BJ (cell line): Measurements from ENCODE around the gene GADD45A. TPM values are rescaled to one million over a fixed set of nuclear protein-coding genes. Genes with fewer than 3 reads are reported as not detected.

Experiments used
- CTCF ChIA-PET: fragments of 350-600 bp; formaldehyde crosslinking; extraction: SDS; loops from one replicate; lab custom pipeline; 2021; ENCODE audit warnings: antibody characterized with exemption, inconsistent platforms; lab: Yijun Ruan, JAX
- POLR2A ChIA-PET: fragments of 300-600 bp; sonication (Branson Sonifier 250); formaldehyde crosslinking; extraction: SDS; loops from one replicate; lab custom pipeline; 2021; ENCODE audit warnings: antibody characterized with exemption; lab: Charles Lee
- DNase-seq: peaks from one replicate; pipeline ENCODE4 v3.0.0-alpha.2; 2011; ENCODE audit warnings: low read depth
- H3K27me3 ChIP-seq: 2 replicates; pipeline ENCODE4 v1.6.0; 2011; ENCODE audit warnings: low read length; ENCODE audit not compliant: control insufficient read depth, insufficient read depth
- H3K36me3 ChIP-seq: 2 replicates; pipeline ENCODE4 v1.5.1; 2011; ENCODE audit warnings: low read length; ENCODE audit not compliant: control insufficient read depth, insufficient read depth
- H3K4me3 ChIP-seq: 2 replicates; pipeline ENCODE4 v1.5.1; 2011; ENCODE audit warnings: low read depth, mild to moderate bottlenecking, control low read depth, low read length
- CTCF ChIP-seq: IDR thresholded peaks from 2 replicates; pipeline ENCODE4 v1.5.1; 2011; ENCODE audit warnings: low read depth, mild to moderate bottlenecking, control low read depth, inconsistent platforms, low read length, moderate library complexity; ENCODE audit not compliant: insufficient read depth
- polyA plus RNA-seq: library from polyadenylated mRNA; depleted of rRNA; stranded (reverse); fragments of >200 nt; gene quantifications from 2 replicates; pipeline ENCODE4 v1.2.3, GENCODE V29; 2011

Gene GADD45A
- polyA plus RNA-seq, 1 experiment = 32.1 TPM

GRCh38 chr1:67675800-67676199 lies 9.2 kb upstream of the GADD45A start:
- ChIA-PET CTCF (interaction anchor here (1.1 to 3.6 kb wide), 3 partner anchors 12 to 141 kb away, joined by 4 to 18 read pairs (median 10); no protein-coding TSS in a partner anchor), POLR2A (interaction anchor here (0.6 kb wide), 1 partner anchor 57 kb away, joined by 3 read pairs; no protein-coding TSS in a partner anchor)
- TF ChIP-seq CTCF = no peak
- no peak overlapping the region for H3K4me3 ChIP-seq
- DNase-seq = no peak
- no peaks in the 10 kb centered on the region for H3K36me3 ChIP-seq
- H3K27me3 ChIP-seq = no peaks in the 10 kb centered on the region

GRCh38 chr1:67676287-67676686 lies 8.7 kb upstream of the GADD45A start:
- DNase-seq = no peak
- H3K36me3 ChIP-seq = no peaks in the 10 kb centered on the region
- no peaks in the 10 kb centered on the region for H3K27me3 ChIP-seq
- no peak for TF ChIP-seq CTCF
- POLR2A ChIA-PET = interaction anchor here (0.6 kb wide), 1 partner anchor 58 kb away, joined by 3 read pairs; no protein-coding TSS in a partner anchor
- CTCF ChIA-PET = interaction anchor here (1.1 to 3.6 kb wide), 4 partner anchors 13 to 141 kb away, joined by 4 to 18 read pairs (median 8); no protein-coding TSS in a partner anchor
- H3K4me3 ChIP-seq = no peak overlapping the region

DNA sequence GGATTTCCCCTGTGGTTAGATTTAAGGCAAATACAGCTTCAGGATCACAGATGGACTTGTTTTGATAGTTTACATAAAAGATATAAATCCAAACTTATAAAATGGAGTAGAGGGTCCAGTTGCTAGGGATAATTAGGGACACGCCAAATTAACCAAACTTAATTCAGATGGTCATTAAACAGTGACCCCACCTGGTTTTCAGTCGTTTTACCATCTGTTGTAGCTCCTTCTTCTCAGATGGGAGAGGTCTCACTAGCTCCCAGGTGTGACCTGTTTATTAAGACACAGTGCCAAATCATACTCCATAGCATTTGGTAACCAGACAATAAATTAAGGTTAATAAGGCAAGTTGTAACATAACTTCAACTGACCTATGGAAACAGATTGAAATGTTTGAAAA lies 8.1 kb upstream of the GADD45A start:
- no peak for DNase-seq
- Histone ChIP-seq H3K4me3 (no peak overlapping the region), H3K27me3 (no peaks in the 10 kb centered on the region), H3K36me3 (no peaks in the 10 kb centered on the region)
- CTCF ChIA-PET = interaction anchor here (0.5 to 3.6 kb wide), 5 partner anchors 13 to 142 kb away, joined by 3 to 18 read pairs (median 6); no protein-coding TSS in a partner anchor
- TF ChIP-seq CTCF = no peak
- POLR2A ChIA-PET = no interaction called here

- ChIA-PET CTCF (interaction anchor here (0.5 to 3.6 kb wide), 5 partner anchors 83 to 142 kb away, joined by 3 to 18 read pairs (median 6); no protein-coding TSS in a partner anchor), POLR2A (no interaction called here)
- no peaks in the 10 kb centered on the region for H3K36me3 ChIP-seq
- no peak for TF ChIP-seq CTCF
- H3K27me3 ChIP-seq = no peaks in the 10 kb centered on the region
- no peak overlapping the region for H3K4me3 ChIP-seq
- no peak for DNase-seq
Measured at GRCh38 chr1:67677408-67677807, 7.6 kb upstream of the GADD45A start.

GRCh38 chr1:67677930-67678329 lies 7.1 kb upstream of the GADD45A start:
- Histone ChIP-seq H3K36me3 (no peaks in the 10 kb centered on the region), H3K27me3 (no peaks in the 10 kb centered on the region), H3K4me3 (no peak overlapping the region)
- CTCF ChIA-PET = interaction anchor here (0.7 to 3.6 kb wide), 3 partner anchors 82 to 143 kb away, joined by 3 to 10 read pairs (median 6); no protein-coding TSS in a partner anchor
- no peak for TF ChIP-seq CTCF
- POLR2A ChIA-PET = no interaction called here
- no peak for DNase-seq
